Activated CD8-positive, alpha-beta memory T cell treated with anti-CD3 and anti-CD28 coated beads, Interleukin-2, amount 50 U/mL, for 1 hour (primary cell): Measurements from ENCODE around the gene SMAP2.

Source experiments
- DNase-seq: peaks from one replicate; pipeline ENCODE4 v3.0.0-alpha.2; 2020; ENCODE audit errors: extremely low read depth

SMAP2 gene

GRCh38 chr1:40421431-40422384, 48.2 kb downstream of the SMAP2 start:
- DNase-seq = no peak

DNA sequence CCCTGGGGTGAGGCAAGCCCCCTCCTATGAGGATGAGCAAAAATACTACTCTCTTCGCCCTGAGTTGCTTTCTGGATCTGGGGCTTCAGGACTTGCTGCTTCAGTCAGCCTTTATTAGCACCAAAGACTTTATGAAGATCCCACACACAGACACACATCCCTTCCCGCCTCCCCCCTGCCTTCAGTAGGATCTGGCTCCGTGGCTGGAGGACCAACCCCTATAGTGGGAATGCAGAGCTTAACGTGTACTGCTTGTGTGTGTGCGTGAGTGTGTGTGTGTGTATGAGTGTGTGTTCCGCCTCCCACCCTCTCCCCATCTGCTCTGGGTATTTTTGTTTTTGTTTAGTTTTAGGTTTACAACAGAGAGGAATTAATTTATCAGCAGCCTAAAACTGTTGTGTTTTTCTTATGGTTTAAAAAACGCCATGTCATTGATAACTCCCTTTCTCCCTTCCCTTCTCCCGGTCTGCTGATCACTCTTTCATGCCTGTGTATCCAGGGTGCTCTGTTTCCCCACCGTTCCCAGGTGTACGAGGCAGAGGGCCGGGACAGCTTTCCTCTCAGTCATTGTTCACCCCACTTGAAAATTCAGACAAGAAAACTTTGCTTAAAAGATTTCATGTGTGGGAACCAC, 49.2 kb downstream of the SMAP2 start:
- DNase-seq = no peak

DNA sequence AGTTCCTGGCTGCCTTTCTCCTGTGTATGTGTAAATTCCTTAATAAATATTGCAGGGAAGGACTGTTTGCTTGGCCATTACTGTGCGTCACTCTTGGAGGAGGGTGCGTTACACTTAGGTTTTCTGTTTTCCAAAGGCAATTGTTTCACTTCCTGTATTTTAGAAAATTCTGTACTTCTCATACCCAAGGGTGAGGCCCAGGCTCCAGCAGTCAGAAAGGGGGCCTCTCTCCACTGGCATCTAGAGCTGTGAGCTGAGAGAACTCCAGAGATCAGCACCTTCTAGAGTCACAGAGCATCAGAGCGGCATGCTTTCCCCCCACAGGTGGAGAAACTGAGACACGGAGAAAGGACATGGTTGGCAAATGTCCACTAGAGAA, 49.7 kb downstream of the SMAP2 start:
- DNase-seq = no peak

DNA sequence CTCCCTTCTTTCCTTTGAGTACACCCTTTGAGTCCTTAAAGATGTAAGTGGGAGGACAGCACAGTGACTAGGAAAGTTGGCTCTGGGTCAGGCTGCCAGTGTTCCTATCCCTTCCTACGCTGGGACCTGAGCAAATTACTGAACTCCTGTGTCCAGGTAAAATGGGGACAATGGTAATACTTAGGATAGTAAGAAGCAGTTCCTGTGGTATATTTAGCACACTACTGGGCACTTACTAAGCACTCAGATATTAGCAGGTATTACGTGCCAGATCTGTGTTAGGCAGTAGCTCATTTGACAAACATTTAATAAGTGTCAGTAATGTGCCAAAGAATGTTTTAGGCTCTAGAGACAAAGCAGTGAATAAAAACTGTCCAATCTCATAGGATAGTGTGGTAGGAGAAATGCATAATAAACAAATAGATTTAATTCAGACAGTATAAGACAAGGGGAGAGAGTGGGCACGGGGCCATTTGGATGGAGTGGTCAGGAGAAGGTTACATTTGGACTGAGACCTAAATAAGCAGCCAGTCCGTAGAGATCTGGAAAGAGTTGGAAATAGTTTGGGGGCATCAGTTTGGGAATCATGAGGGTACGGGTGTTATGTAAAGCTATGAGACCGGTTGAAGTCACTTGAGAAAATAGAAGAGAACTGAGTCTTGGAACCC, 50.6 kb downstream of the SMAP2 start:
- DNase-seq = no peak

DNA sequence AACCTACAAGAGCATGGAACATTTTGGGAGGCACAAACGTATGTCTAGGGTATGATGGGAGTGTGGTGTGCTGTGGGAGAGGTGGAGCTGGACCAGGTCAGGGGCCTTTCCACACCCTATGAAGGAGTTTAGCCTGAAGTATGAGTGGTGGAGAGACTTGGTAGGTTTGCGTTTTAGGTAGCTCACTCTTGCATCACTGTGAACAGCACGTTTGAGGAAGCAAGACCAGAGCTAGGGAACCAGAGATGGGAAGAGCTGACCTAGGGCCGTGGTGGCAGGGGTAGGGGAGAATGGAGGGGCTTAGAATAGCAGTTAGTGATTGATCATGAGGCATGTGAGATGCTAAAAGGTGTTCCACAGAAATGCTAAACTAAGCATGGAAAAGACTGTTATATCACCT, 51.7 kb downstream of the SMAP2 start:
- no peak for DNase-seq

- DNase-seq = no peak
Measured at GRCh38 chr1:40431385-40431784, 57.9 kb downstream of the SMAP2 start.

- DNase-seq = no peak
Measured at GRCh38 chr1:40432644-40433390, 59.3 kb downstream of the SMAP2 start.

DNA sequence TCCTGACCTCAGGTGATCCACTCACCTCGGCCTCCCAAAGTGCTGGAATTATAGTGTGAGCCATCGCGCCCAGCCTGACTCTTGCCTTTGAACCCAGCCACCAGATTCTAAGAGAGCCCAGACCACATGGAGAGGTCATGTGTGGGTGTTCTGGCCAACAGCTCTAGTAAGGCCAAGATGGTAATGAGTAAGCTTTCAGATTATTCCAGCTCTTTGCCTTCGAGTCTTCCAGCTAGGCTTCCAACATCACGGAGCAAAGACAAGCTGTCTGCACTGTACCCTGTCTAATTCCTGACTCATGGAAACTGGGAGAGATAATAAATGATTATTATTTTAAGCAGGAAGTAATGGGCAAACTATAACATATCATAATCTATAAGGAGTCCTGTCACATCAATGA, 61.9 kb downstream of the SMAP2 start:
- DNase-seq = no peak

DNA sequence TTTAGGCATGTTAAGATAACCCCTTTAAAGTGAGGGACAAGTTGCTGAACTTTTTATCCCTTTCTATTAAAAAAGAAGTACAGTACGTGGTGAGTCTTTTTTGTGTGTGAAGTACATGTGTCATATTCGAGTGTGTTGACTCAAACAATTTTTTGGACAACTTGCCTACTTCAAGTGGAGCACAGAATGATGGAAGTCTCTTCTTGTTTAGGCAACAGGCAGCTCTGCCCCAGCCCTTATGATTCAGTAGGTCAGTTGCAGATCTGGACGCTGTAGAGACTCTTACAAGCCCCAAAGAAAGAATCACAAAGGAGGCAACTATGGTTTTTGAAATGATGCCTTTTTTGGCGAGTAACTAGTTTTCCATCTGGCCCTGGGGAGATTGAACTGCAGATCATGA, 62.3 kb downstream of the SMAP2 start:
- no peak for DNase-seq

DNA sequence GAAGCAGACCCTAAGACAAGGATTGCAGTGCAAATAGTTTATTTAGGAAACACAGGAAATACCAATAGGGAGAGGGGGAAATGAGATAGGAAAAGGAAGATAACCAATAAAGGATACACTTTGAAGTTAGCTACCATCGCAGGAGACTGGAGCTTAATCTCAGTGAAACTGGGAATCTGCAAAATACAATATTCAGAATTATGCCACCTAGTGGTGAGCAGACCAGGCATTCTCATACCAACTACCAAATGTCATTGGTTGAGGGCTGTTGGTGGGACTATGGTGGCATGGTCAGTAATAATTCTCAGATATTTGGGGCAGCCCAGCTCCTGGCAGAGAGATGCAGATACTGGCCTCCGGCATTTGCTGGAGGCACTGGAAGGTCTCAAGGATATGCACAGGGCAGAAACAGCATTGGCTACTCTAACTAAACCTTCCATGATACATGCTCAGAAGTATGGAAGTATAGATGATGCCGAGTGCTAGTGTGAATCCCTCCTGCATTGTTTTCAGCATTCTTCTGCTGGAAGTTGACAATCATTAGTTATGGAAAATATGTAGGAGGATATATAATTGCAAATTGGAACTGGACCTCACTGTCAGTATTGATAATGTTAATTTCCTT, 65.0 kb downstream of the SMAP2 start:
- no peak for DNase-seq

GRCh38 chr1:40439247-40439646, 65.7 kb downstream of the SMAP2 start:
- DNase-seq = no peak

DNA sequence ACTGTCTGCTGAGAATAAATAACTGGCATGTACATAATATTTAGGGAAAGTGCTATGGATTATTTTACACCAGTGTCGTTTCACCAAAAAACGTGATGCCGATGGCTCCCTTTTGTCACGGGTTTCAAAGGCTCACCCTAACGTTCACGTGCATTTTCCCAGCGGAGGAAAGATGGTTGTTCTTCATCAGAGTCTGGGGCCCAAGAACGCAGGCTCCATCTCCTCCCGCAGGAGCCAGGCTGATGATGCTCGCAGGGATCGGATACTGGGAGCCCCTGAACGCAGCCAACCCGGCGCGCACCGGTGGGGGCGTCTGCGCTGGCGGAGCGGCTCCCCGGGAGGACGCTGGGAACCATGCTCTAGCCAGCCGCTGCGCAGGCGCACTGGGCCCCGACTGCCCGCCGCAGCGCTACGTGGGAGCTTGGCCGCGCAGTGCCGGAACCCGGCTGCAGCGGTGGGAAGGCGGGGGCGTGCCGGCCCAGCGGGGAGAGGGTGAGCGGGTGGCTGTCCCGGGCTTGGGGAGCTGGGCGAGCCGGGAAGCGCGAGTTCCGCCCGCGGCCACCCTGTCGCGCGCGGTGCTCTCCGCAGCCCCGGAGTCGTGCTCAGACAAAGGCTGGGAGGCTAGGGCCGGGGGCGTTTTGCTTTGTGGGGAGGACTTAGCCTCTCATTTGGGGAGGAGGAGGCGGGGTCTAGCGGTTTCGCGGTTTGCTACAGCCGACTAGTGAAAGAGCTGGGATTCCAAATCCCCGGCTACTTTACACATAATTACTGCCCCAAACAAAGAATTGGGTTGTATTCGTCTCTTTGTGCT, 76.4 kb downstream of the SMAP2 start, which contains the start of gene ZFP69B:
TSS of gene ZFP69B (plus strand) at position 793 of the 811 bp plus-strand sequence. CDS start 486 bp downstream, outside the sequence.
- peak; percentile 53 for DNase-seq

- peak; percentile 63 for DNase-seq
Measured at GRCh38 chr1:40450495-40451237, 77.1 kb downstream of the SMAP2 start.

DNA sequence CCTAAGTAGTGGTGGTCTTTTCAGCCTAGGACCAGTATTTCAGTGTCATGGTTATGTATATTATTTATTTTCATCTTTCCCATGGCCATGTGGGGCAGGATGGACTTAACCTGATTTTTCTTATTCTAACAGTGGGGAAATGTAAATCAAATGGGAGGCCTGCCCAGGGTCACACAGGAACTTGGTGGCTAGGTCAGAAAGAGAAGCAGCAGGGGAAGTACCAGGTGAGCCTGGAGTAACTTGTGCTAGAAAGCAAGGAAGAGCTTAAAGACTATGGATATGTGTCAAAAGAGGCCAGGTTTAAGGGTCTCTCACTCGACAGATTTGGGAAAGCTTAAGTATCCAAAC, 77.7 kb downstream of the SMAP2 start:
- no peak for DNase-seq

DNA sequence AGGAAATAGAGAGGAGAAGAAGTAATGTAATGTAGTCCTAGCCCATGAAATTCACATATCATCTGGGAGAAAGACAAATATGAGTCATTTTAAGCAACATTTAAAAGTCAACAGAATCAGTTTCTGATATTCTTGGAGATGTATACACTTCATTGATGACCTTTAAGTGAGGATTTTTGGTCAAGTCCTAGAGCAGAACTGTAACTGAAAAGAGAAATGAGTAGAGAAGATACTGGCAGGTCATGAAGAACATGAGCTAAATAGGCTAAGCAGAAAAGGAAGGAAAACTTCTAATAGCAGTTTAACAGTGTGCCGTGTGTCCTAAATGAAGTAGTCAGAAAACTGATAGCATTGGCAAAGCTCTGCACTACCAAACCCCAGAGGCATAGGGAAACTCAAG, 81.3 kb downstream of the SMAP2 start:
- DNase-seq = no peak

- no peak for DNase-seq
Measured at GRCh38 chr1:40462956-40463590, 89.5 kb downstream of the SMAP2 start.

- no peak for DNase-seq
Measured at GRCh38 chr1:40469327-40469726, 95.8 kb downstream of the SMAP2 start.
